K562 (cell line): Measurements from ENCODE around the gene U2AF1L4. TPM values are rescaled to one million over a fixed set of nuclear protein-coding genes. Genes with fewer than 3 reads are reported as not detected.

Source experiments
- ESRRA ChIP-seq: fragments of 450-650 bp; IDR thresholded peaks from 2 replicates; pipeline ENCODE4 v1.6.1; 2014; ENCODE audit warnings: low read depth, mild to moderate bottlenecking, moderate library complexity, borderline replicate concordance
- FOXJ3 ChIP-seq: sonication (generic); formaldehyde crosslinking; IDR thresholded peaks from 2 replicates; pipeline ENCODE4 v1.4.0; 2020; ENCODE audit warnings: mild to moderate bottlenecking, missing genetic modification reagents
- FOXM1 ChIP-seq, 2 experiments: fragments of 450-650 bp in 1 of 2; sonication (generic) in 1 of 2; formaldehyde crosslinking in 1 of 2; IDR thresholded peaks; 2 replicates each; pipeline versions ENCODE4 v1.6.1 to v1.9.0; 2017 to 2022; ENCODE audit warnings: low read depth in 2 of 2, mild to moderate bottlenecking in 2 of 2, missing genetic modification reagents in 1 of 2, moderate library complexity in 1 of 2
- GABPB1 ChIP-seq: sonication (generic); formaldehyde crosslinking; IDR thresholded peaks from 2 replicates; pipeline ENCODE4 v1.8.0; 2022; ENCODE audit warnings: mild to moderate bottlenecking, missing genetic modification reagents
- HEY1 ChIP-seq: fragments of 250-450 bp; sonication (Bioruptor Pico); IDR thresholded peaks from 2 replicates; pipeline ENCODE4 v1.5.0; 2020; ENCODE audit warnings: mild to moderate bottlenecking, moderate library complexity, borderline replicate concordance
- KAT7 ChIP-seq: sonication (generic); formaldehyde crosslinking; IDR thresholded peaks from 2 replicates; pipeline ENCODE4 v1.8.0; 2022; ENCODE audit warnings: missing genetic modification reagents, mild to moderate bottlenecking, borderline replicate concordance
- RFX1 ChIP-seq: fragments of 450-650 bp; IDR thresholded peaks from 2 replicates; pipeline ENCODE4 v1.6.1; 2016; ENCODE audit warnings: mild to moderate bottlenecking, moderate library complexity
- SMAD2 ChIP-seq: fragments of 150-350 bp; IDR thresholded peaks from 2 replicates; pipeline ENCODE4 v1.6.1; 2014; ENCODE audit warnings: low read depth, mild to moderate bottlenecking, low read length
- TEAD1 ChIP-seq, 2 experiments: fragments of 450-650 bp in 1 of 2; sonication (generic) in 1 of 2; formaldehyde crosslinking; IDR thresholded peaks; 2 replicates each; pipeline versions ENCODE4 v1.4.0 to v1.8.0; 2020 to 2022; ENCODE audit warnings: mild to moderate bottlenecking in 2 of 2, missing genetic modification reagents in 1 of 2
- ZNF324 ChIP-seq: fragments of 250-450 bp; sonication (Bioruptor Pico); IDR thresholded peaks from 2 replicates; pipeline ENCODE4 v1.4.0; 2020; ENCODE audit warnings: mild to moderate bottlenecking
- ZNF445 ChIP-seq: fragments of 250-450 bp; sonication (Bioruptor Pico); IDR thresholded peaks from 2 replicates; pipeline ENCODE4 v1.4.0; 2020; ENCODE audit warnings: low read depth, mild to moderate bottlenecking, moderate library complexity
- polyA plus RNA-seq, 8 experiments: library from polyadenylated mRNA; depleted of rRNA in 4 of 8; stranded (reverse) in 5 of 8; unstranded in 3 of 8; fragments of >200 nt; fragmentation: Nextera tagmentation in 2 of 8; fragmentation: Illumina TruSeq in 1 of 8; extraction: Ambion mirVana in 2 of 8; extraction: Trizol in 1 of 8; gene quantifications; 2 replicates each; pipeline versions ENCODE4 v1.2.1 to v1.2.3, GENCODE V29; 2011 to 2014; ENCODE audit warnings: inconsistent platforms in 1 of 8, missing spikeins in 1 of 8
- total RNA-seq, 7 experiments: library from RNA; depleted of rRNA in 6 of 7; stranded (reverse); fragments of >200 nt in 6 of 7; fragmentation: Illumina TruSeq in 2 of 7; extraction: Trizol in 2 of 7; gene quantifications; 2 replicates each; pipeline versions ENCODE4 v1.2.1 to v1.2.3, GENCODE V29; 2011 to 2021; ENCODE audit warnings: low replicate concordance in 1 of 7
- TF ChIP-seq, protein P1 (sequence below): fragments of 250-450 bp; sonication (Bioruptor Pico); IDR thresholded peaks from 2 replicates; pipeline ENCODE4 v1.5.0; 2021; ENCODE audit warnings: mild to moderate bottlenecking, borderline replicate concordance
- TF ChIP-seq, protein P2 (sequence below): fragments of 450-650 bp; IDR thresholded peaks from 2 replicates; pipeline ENCODE4 v1.6.1; 2016; ENCODE audit warnings: antibody characterized with exemption
- TF ChIP-seq, protein P3 (sequence below), 2 experiments: IDR thresholded peaks; 2 replicates each; pipeline ENCODE4 v1.6.1; 2011; ENCODE audit warnings: borderline replicate concordance in 1 of 2, control low read depth in 1 of 2, low read depth in 1 of 2, low read length in 1 of 2, mild to moderate bottlenecking in 1 of 2, mixed read lengths in 1 of 2, moderate library complexity in 1 of 2; ENCODE audit not compliant: insufficient read depth in 1 of 2, insufficient read length in 1 of 2, poor library complexity in 1 of 2, severe bottlenecking in 1 of 2; ENCODE audit errors: extremely low read depth in 1 of 2
- TF ChIP-seq, protein P4 (sequence below): fragments of 250-450 bp; sonication (Bioruptor Pico); IDR thresholded peaks from 2 replicates; pipeline ENCODE4 v1.5.1; 2021; ENCODE audit warnings: mild to moderate bottlenecking

Gene U2AF1L4
- total and polyA plus RNA-seq, 9 of the 15 experiments (the other 6 are each of a cell fraction or from before 2014, with no cell fraction given): 8.4 to 19.5 (median 12.6) TPM

DNA sequence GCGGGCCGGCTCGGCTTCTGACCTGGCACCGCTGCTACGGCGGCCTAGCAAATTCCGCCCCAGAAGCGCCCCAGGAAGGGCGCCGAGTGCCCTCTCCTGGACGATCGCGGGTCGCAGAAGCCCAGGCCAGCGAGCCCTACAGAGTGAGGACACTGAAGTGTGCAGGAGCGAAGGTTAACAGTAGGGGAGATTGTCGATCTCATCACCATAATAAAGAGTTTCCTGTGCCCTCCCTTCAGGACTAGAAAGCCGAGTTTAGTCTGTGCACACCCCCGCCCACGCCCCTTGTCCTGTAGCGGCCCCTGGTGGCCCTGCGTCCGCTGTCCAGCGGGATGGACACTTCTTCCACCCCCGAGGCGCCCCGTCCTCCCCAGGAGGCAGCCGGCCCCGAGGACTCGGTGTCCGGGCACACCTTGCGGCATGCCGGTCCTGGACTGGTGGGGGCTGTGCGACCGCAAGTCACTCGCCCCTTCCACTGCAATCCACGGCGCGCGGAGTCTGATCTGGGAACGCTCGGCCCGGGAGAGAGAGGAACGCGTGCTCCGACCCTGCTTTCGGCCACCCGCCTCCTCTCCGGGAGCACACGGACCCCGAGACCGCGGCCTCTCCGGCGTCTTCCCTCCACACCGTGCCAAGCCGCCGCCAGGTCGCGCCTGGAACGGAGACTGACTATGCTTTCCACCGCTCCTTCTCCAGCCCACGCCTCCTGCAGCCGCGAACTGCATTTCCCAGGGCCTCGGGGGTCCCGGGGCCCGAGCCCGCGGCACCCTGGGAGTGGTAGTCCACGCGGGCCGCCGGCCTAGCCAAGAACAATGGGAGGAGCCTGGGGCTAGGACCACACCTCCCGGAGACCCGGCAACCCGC, 28.2 kb downstream of the U2AF1L4 start (continued):
- TF ChIP-seq, protein P1, sequence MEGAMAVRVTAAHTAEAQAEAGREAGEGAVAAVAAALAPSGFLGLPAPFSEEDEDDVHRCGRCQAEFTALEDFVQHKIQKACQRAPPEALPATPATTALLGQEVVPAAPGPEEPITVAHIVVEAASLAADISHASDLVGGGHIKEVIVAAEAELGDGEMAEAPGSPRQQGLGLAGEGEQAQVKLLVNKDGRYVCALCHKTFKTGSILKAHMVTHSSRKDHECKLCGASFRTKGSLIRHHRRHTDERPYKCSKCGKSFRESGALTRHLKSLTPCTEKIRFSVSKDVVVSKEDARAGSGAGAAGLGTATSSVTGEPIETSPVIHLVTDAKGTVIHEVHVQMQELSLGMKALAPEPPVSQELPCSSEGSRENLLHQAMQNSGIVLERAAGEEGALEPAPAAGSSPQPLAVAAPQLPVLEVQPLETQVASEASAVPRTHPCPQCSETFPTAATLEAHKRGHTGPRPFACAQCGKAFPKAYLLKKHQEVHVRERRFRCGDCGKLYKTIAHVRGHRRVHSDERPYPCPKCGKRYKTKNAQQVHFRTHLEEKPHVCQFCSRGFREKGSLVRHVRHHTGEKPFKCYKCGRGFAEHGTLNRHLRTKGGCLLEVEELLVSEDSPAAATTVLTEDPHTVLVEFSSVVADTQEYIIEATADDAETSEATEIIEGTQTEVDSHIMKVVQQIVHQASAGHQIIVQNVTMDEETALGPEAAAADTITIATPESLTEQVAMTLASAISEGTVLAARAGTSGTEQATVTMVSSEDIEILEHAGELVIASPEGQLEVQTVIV (CRISPR knock-in tag): no peak
- TF ChIP-seq HEY1: no peak
- TF ChIP-seq FOXM1 (IDR thresholded peaks at IDR 0.05; ENCODE audit: low read depth): no peak
- TF ChIP-seq FOXM1 (CRISPR knock-in tag; IDR thresholded peaks at IDR 0.05; ENCODE audit: low read depth): no peak; the same call in 1 of the 2 replicates
- TF ChIP-seq, protein P2, sequence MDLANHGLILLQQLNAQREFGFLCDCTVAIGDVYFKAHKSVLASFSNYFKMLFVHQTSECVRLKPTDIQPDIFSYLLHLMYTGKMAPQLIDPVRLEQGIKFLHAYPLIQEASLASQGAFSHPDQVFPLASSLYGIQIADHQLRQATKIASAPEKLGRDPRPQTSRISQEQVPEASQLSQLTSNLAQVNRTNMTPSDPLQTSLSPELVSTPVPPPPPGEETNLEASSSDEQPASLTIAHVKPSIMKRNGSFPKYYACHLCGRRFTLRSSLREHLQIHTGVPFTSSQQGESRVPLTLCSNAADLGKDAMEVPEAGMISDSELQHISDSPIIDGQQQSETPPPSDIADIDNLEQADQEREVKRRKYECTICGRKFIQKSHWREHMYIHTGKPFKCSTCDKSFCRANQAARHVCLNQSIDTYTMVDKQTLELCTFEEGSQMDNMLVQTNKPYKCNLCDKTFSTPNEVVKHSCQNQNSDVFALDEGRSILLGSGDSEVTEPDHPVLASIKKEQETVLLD: no peak
- TF ChIP-seq, protein P3, sequence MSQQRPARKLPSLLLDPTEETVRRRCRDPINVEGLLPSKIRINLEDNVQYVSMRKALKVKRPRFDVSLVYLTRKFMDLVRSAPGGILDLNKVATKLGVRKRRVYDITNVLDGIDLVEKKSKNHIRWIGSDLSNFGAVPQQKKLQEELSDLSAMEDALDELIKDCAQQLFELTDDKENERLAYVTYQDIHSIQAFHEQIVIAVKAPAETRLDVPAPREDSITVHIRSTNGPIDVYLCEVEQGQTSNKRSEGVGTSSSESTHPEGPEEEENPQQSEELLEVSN (IDR thresholded peaks at IDR 0.05; ENCODE audit: borderline replicate concordance in 1 of 2, extremely low read depth in 1 of 2, insufficient read depth in 1 of 2, insufficient read length in 1 of 2, low read depth in 1 of 2, low read length in 1 of 2, poor library complexity in 1 of 2, severe bottlenecking in 1 of 2): peak in 1 of 2 experiments; percentile 3
- TF ChIP-seq SMAD2: no peak
- TF ChIP-seq GABPB1 (CRISPR knock-in tag): peak; percentile 58
- TF ChIP-seq TEAD1 (CRISPR knock-in tag; IDR thresholded peaks at IDR 0.05): peak; percentile 11 to 59; a peak in 2 of 4 replicates
- peak; percentile 34; the same call in 1 of the 2 replicates for TF ChIP-seq ESRRA
- no peak for TF ChIP-seq RFX1
- no peak for TF ChIP-seq ZNF324 (CRISPR knock-in tag)
- TF ChIP-seq FOXJ3 (CRISPR knock-in tag): no peak
- no peak for TF ChIP-seq ZNF445 (CRISPR knock-in tag)
- TF ChIP-seq, protein P4, sequence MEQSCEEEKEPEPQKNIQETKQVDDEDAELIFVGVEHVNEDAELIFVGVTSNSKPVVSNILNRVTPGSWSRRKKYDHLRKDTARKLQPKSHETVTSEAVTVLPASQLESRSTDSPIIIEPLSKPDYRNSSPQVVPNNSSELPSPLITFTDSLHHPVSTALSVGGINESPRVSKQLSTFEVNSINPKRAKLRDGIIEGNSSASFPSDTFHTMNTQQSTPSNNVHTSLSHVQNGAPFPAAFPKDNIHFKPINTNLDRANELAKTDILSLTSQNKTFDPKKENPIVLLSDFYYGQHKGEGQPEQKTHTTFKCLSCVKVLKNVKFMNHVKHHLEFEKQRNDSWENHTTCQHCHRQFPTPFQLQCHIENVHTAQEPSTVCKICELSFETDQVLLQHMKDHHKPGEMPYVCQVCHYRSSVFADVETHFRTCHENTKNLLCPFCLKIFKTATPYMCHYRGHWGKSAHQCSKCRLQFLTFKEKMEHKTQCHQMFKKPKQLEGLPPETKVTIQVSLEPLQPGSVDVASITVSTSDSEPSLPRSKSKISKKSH (CRISPR knock-in tag): no peak
- TF ChIP-seq KAT7: peak; percentile 84; the same call in 1 of the 2 replicates
